GM21528 (cell line): ENCODE data around the gene SHISA4.
"Not testable (repeated sequence)": the region's sequence is repeated elsewhere in the genome, so short reads cannot be mapped to it uniquely, and the experiment has no call there.

Experiments used
- ATAC-seq: cut with Tn5 transposase; IDR thresholded peaks from one replicate; pipeline ENCODE4 v1.9.1; 2021; ENCODE audit warnings: mild to moderate bottlenecking, moderate library complexity; ENCODE audit not compliant: unreplicated experiment, low FRiP score

SHISA4 gene

GRCh38 chr1:201918343-201918742 lies 29.6 kb downstream of the SHISA4 start:
- no peak for ATAC-seq

- ATAC-seq, result no peak
Measured at GRCh38 chr1:201921952-201922558, 33.4 kb downstream of the SHISA4 start.

GRCh38 chr1:201925301-201925567 lies 36.5 kb downstream of the SHISA4 start:
- no peak for ATAC-seq

- ATAC-seq, result no peak
Measured at GRCh38 chr1:201925981-201926645, 37.4 kb downstream of the SHISA4 start.

- ATAC-seq, result no peak
Measured at GRCh38 chr1:201928266-201928665, 39.6 kb downstream of the SHISA4 start.

- no peak for ATAC-seq
Measured at GRCh38 chr1:201930137-201930536, 41.4 kb downstream of the SHISA4 start.

GRCh38 chr1:201930803-201931202 lies 42.1 kb downstream of the SHISA4 start:
- no peak for ATAC-seq

GRCh38 chr1:201933840-201934430 lies 45.2 kb downstream of the SHISA4 start:
- ATAC-seq, result no peak

- ATAC-seq, result no peak
Measured at GRCh38 chr1:201937624-201938213, 49.0 kb downstream of the SHISA4 start.

GRCh38 chr1:201938440-201939035 lies 49.8 kb downstream of the SHISA4 start:
- no peak for ATAC-seq

- ATAC-seq, result no peak
Measured at GRCh38 chr1:201939148-201939547, 50.5 kb downstream of the SHISA4 start.

- ATAC-seq, result no peak
Measured at GRCh38 chr1:201939574-201939973, 50.9 kb downstream of the SHISA4 start.

- not testable (repeated sequence) for ATAC-seq
Measured at GRCh38 chr1:201940316-201940715, 51.6 kb downstream of the SHISA4 start.

- no peak for ATAC-seq
Measured at GRCh38 chr1:201941420-201942128, 52.9 kb downstream of the SHISA4 start.

- no peak for ATAC-seq
Measured at GRCh38 chr1:201942129-201942495, 53.4 kb downstream of the SHISA4 start.
